HepG2 (cell line): ENCODE results near the gene COQ10B. TPM values are rescaled to one million over a fixed set of nuclear protein-coding genes. Genes with fewer than 3 reads are reported as not detected.

Source experiments
- BCLAF1 ChIP-seq: fragments of 450-650 bp; IDR thresholded peaks from 2 replicates; pipeline ENCODE4 v1.6.1; 2017; ENCODE audit warnings: mild to moderate bottlenecking
- JUN ChIP-seq: sonication (generic); formaldehyde crosslinking; IDR thresholded peaks from 2 replicates; pipeline ENCODE4 v1.4.0; 2020; ENCODE audit warnings: mild to moderate bottlenecking, missing genetic modification reagents
- KLF12 ChIP-seq: sonication (generic); formaldehyde crosslinking; IDR thresholded peaks from 2 replicates; pipeline ENCODE4 v1.4.0; 2020; ENCODE audit warnings: missing genetic modification reagents, borderline replicate concordance
- RFX3 ChIP-seq: IDR thresholded peaks from 2 replicates; pipeline ENCODE4 v1.6.1; 2016; ENCODE audit warnings: missing biosample characterization, missing genetic modification reagents
- SOX13 ChIP-seq, 3 experiments: fragments of 450-650 bp in 1 of 3; sonication (generic) in 1 of 3; formaldehyde crosslinking in 1 of 3; IDR thresholded peaks in 2 of 3; conservative IDR thresholded peaks in 1 of 3; 2 replicates each; pipeline versions ENCODE4 v1.5.0 to v1.6.1; 2016 to 2020; ENCODE audit warnings: antibody characterized with exemption in 1 of 3, mild to moderate bottlenecking in 1 of 3, missing compliant biosample characterization in 1 of 3, missing genetic modification reagents in 1 of 3, moderate library complexity in 1 of 3
- SRSF4 ChIP-seq: fragments of 200-400 bp; formaldehyde crosslinking; IDR thresholded peaks from one replicate; pipeline ENCODE4 v1.6.1; 2018; ENCODE audit warnings: mild to moderate bottlenecking, low read depth, low read length, moderate library complexity; ENCODE audit not compliant: poor library complexity, severe bottlenecking
- TARDBP ChIP-seq: sonication (generic); formaldehyde crosslinking; IDR thresholded peaks from 2 replicates; pipeline ENCODE4 v1.8.0; 2022; ENCODE audit warnings: mild to moderate bottlenecking, missing genetic modification reagents
- XBP1 ChIP-seq: sonication (generic); formaldehyde crosslinking; IDR thresholded peaks from 2 replicates; pipeline ENCODE4 v1.5.0; 2020; ENCODE audit warnings: missing genetic modification reagents
- ZFP41 ChIP-seq: sonication (generic); formaldehyde crosslinking; IDR thresholded peaks from 2 replicates; pipeline ENCODE4 v1.4.0; 2020; ENCODE audit warnings: mild to moderate bottlenecking, missing genetic modification reagents, borderline replicate concordance
- ZNF124 ChIP-seq: sonication (generic); formaldehyde crosslinking; IDR thresholded peaks from 2 replicates; pipeline ENCODE4 v1.4.0; 2020; ENCODE audit warnings: missing genetic modification reagents
- ZNF180 ChIP-seq: sonication (generic); formaldehyde crosslinking; IDR thresholded peaks from 2 replicates; pipeline ENCODE4 v1.4.0; 2020; ENCODE audit warnings: low read depth, missing genetic modification reagents, borderline replicate concordance
- ZNF253 ChIP-seq: sonication (generic); formaldehyde crosslinking; IDR thresholded peaks from 2 replicates; pipeline ENCODE4 v1.8.0; 2022; ENCODE audit warnings: mild to moderate bottlenecking, missing genetic modification reagents, borderline replicate concordance
- ZNF280D ChIP-seq: sonication (generic); formaldehyde crosslinking; IDR thresholded peaks from 2 replicates; pipeline ENCODE4 v1.5.1; 2020; ENCODE audit warnings: mild to moderate bottlenecking, missing genetic modification reagents
- ZNF331 ChIP-seq: sonication (generic); formaldehyde crosslinking; IDR thresholded peaks from 2 replicates; pipeline ENCODE4 v1.4.0; 2020; ENCODE audit warnings: missing genetic modification reagents
- ZNF574 ChIP-seq: sonication (generic); formaldehyde crosslinking; IDR thresholded peaks from 2 replicates; pipeline ENCODE4 v1.4.0; 2020; ENCODE audit warnings: missing genetic modification reagents
- ZNF678 ChIP-seq: sonication (generic); formaldehyde crosslinking; IDR thresholded peaks from 2 replicates; pipeline ENCODE4 v1.4.0; 2020; ENCODE audit warnings: mild to moderate bottlenecking, missing genetic modification reagents
- ZNF749 ChIP-seq: sonication (generic); formaldehyde crosslinking; IDR thresholded peaks from 2 replicates; pipeline ENCODE4 v1.8.0; 2022; ENCODE audit warnings: mild to moderate bottlenecking, missing genetic modification reagents, moderate library complexity, borderline replicate concordance
- ZNF878 ChIP-seq: sonication (generic); formaldehyde crosslinking; IDR thresholded peaks from 2 replicates; pipeline ENCODE4 v1.8.1; 2023; ENCODE audit warnings: mild to moderate bottlenecking, missing genetic modification reagents, moderate library complexity
- polyA plus RNA-seq, 8 experiments: library from polyadenylated mRNA; depleted of rRNA in 3 of 8; stranded (reverse) in 7 of 8; unstranded in 1 of 8; fragments of >200 nt; fragmentation: Illumina TruSeq in 4 of 8; extraction: Trizol in 4 of 8; gene quantifications; 2 replicates each; pipeline versions ENCODE4 v1.2.1 to v1.2.3, GENCODE V29; 2011 to 2016; ENCODE audit warnings: low read depth in 4 of 8, missing spikeins in 1 of 8, mixed read lengths in 1 of 8; ENCODE audit not compliant: insufficient read depth in 1 of 8
- total RNA-seq, 5 experiments: library from RNA; depleted of rRNA; stranded (reverse); fragments of >200 nt; fragmentation: Illumina TruSeq; extraction: Trizol; gene quantifications; 2 replicates each; pipeline ENCODE4 v1.2.3, GENCODE V29; 2016; ENCODE audit warnings: low read depth in 1 of 5
- TF ChIP-seq, protein P1 (sequence below): sonication (generic); formaldehyde crosslinking; IDR thresholded peaks from 2 replicates; pipeline ENCODE4 v1.8.1; 2023; ENCODE audit warnings: mild to moderate bottlenecking, missing genetic modification reagents

The COQ10B gene
- total and polyA plus RNA-seq, 2 of the 13 experiments (the other 11 are each of a cell fraction or from before 2014, with no cell fraction given) = 4.6 to 34.9 TPM

DNA sequence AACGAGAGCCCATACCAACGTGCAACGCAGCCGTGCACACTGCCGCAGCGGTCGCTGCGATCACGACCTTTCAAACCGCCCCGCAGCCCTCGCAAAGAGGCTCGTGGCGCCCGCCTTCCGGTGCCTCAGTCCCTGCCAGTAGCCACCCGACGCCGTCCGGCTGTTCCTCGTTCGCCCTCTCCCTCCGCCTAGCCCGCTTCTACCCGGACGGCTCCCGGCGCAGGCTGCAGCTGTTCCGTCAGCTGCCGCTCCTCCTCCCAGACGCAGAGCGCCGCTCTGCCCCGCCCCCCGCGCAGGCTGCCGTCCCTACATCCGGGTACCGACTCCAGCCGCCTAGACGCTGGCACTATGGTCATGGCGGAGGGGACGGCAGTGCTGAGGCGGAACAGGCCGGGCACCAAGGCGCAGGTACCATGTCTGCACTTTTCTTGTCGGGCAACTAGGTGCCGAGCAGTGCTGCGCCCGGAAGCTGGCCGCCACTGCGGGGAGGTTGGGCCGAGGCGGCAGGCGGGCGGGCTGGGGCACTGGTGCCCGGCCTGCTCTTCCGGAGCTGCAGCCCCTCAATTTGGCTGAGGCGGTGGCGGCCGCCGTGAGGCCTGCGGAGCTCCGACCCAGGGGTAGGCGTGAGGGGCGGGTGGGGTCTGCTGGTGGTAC is 62.5 kb downstream of the COQ10B start, which contains the start of gene MOB4 (continued):
- TF ChIP-seq ZNF678 (CRISPR knock-in tag) (no peak; the same call in 1 of the 2 replicates), BCLAF1 (no peak), ZNF280D (CRISPR knock-in tag) (peak; percentile 98), XBP1 (CRISPR knock-in tag) (0 out of 2 replicates have a peak, but pooled peaks have one; percentile 8), SOX13 (IDR thresholded peaks at IDR 0.05) (no peak; the same call in 1 of the 2 replicates), SOX13 (CRISPR knock-in tag; conservative IDR thresholded peaks at IDR 0.05 in 1 of 2, IDR thresholded peaks at IDR 0.05 in 1 of 2) (peak in 1 of 2 experiments; percentile 87; a peak in 2 of 4 replicates), ZFP41 (CRISPR knock-in tag) (peak; percentile 86; the same call in 1 of the 2 replicates), TARDBP (CRISPR knock-in tag) (peak; percentile 99), ZNF331 (peak; percentile 99), RFX3 (peak; percentile 29; the same call in 1 of the 2 replicates), ZNF124 (peak; percentile 98), ZNF180 (CRISPR knock-in tag) (peak; percentile 12; the same call in 1 of the 2 replicates), ZNF253 (CRISPR knock-in tag) (peak; percentile 92; the same call in 1 of the 2 replicates), JUN (CRISPR knock-in tag) (no peak), KLF12 (CRISPR knock-in tag) (peak; percentile 58; the same call in 1 of the 2 replicates), ZNF878 (CRISPR knock-in tag) (peak; percentile 96), ZNF574 (peak; percentile 97), SRSF4 (no peak), ZNF749 (CRISPR knock-in tag) (peak; percentile 99)
- TF ChIP-seq, protein P1, sequence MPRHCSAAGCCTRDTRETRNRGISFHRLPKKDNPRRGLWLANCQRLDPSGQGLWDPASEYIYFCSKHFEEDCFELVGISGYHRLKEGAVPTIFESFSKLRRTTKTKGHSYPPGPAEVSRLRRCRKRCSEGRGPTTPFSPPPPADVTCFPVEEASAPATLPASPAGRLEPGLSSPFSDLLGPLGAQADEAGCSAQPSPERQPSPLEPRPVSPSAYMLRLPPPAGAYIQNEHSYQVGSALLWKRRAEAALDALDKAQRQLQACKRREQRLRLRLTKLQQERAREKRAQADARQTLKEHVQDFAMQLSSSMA (CRISPR knock-in tag) = peak; percentile 96
